Measurements from ENCODE around the gene PRR15L.
"Not testable (repeated sequence)": the region's sequence is repeated elsewhere in the genome, so short reads cannot be mapped to it uniquely, and the experiment has no call there.

Gene PRR15L

GRCh38 chr17:47988445-47988844 lies 30.8 kb upstream of the PRR15L start:
- not testable (repeated sequence) for DNase-seq (ENCODE audit: low spot score)

- no peak for DNase-seq (ENCODE audit: low spot score)
Observed at GRCh38 chr17:47987240-47987835, 29.7 kb upstream of the PRR15L start.

DNA sequence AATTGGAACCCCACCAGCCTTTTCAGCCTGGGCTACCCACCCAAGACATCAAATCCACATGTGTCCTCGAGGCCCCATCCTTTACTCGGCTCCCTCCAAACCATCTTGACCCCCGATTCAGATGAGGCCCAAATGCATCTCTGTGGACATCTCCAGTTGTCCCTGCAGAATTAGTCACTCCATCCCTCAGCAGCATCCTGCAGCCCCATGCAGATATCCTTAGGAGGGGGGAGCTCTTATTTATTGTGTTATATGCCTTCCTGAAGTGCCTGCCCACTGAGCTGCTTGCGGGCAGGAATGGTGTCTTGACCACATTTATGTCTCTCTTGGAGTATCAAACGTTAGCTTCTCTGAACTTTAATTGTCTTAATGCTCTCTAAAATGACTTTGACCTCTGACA lies 28.8 kb upstream of the PRR15L start:
- no peak for DNase-seq (ENCODE audit: low spot score)

DNA sequence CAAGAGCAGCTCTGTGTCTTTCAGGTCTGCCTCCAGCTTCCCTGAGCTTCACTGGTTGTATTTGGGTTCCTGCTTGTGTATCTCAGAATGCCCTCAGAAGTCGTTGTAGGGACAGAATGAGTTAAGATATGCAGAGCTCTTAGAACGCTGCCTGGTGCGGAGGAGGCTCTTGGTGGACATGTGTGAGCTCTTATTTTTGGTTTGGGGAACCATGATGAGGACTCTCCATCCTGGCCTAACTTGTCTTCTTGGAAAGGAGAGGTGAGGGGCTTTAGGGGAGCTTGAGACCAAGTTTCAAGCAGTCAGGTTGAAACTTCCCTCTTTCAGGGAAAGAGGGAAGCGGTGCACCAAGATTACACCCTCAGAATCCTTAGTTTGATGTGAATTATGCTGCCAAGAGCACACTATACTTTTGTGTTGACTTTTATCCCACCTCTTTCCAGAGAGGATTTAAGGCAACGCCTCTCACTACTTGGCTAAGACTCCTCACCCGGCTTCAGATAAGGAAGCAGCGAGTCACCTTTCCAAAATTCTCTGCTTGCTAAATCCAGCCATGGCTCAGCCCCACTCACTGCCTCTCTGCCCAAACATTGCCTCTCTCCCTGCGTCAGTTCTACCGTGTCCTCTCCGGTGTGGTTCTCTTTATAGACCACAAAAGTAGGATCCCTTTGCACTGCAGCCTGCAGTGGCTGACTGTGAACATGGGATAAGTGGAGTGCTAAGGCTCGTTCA lies 26.0 kb upstream of the PRR15L start:
- DNase-seq (ENCODE audit: low spot score): no peak

- DNase-seq (ENCODE audit: low spot score): no peak
Observed at GRCh38 chr17:47982645-47983390, 25.1 kb upstream of the PRR15L start.

DNA sequence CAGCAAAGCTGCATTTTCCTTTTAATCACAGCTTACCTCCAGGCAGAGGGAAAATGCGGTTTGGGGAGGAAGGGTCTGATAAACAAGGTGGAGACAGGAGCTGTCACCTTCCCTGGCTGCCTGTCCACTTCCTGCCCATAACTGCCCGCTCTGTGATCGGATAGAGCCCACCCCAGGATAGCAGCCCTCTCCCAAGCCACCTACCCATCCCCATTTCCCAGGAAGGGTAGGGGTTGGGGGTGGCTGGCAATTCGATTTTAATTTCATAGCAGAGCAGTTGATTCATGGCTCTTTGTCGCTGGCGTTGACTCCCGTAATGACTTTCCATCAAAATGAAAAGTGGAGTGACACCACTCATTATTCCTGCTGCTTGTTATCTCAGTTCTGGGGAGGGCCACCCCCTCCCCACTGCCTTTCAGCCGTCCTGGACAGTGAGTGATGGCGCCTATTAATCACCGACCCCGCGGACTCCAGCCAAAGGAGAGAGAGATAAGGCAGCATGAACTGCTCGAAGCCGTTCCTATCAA lies 24.5 kb upstream of the PRR15L start:
- no peak for DNase-seq (ENCODE audit: low spot score)

DNA sequence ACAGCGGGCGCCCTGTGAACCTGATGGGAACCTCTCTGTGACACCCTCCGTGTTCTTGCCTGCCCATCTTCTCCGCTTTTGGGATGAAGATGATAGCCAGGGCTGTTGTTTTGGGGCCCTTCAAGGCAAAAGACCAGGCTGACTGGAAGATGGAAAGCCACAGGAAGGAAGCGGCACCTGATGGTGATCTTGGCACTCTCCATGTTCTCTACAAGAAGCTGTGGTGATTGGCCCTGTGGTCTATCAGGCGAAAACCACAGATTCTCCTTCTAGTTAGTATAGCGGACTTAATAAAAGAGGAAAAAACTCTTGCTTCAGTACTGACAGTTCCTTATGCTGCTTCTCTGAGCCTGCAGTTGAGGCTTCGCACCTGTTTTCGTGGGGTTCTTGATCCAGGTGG lies 23.8 kb upstream of the PRR15L start:
- DNase-seq (ENCODE audit: low spot score): no peak

DNA sequence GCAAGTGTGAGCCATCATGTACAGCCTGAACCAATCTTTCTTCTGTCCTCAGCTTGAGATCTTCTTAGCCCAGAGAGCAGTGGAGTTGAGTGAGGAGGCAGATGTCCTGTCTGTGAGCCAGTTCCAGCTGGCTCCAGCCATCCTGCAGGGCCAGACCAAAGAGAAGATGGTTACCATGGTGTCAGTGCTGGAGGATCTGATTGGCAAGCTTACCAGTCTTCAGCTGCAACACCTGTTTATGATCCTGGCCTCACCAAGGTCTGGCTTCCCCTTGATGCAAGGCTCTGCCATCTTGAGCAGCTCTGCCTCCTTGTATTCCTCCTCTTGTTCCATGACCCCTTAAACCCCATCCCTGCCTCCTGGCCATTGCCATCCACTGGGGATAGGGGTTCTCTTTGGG lies 22.9 kb upstream of the PRR15L start:
- no peak for DNase-seq (ENCODE audit: low spot score)

GRCh38 chr17:47978324-47978723 lies 20.6 kb upstream of the PRR15L start:
- peak; percentile 44 for DNase-seq (ENCODE audit: low spot score)

GRCh38 chr17:47975823-47976205 lies 18.1 kb upstream of the PRR15L start:
- DNase-seq (ENCODE audit: low spot score): no peak

DNA sequence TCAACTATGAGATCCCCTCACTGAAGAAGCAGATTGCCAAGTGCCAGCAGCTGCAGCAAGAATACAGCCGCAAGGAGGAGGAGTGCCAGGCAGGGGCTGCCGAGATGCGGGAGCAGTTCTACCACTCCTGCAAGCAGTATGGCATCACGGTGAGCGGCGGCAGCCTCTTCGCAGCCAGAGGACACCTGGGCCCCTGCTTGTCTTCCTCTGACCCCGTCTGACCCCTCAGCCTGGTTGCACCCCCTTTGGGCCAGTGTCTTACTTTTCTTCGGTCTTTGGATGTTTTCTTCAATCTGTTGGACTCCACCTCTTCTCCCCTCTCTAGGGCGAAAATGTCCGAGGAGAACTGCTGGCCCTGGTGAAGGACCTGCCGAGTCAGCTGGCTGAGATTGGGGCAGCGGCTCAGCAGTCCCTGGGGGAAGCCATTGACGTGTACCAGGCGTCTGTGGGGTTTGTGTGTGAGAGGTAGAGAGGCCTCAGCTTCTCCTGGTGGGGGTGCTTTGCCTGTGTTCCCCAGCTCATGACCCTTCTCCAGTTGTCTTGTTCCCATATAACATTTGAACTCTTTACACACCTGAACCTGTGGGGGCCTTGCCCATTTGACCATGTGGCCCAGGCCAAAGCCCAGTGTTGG lies 17.6 kb upstream of the PRR15L start:
- DNase-seq (ENCODE audit: low spot score): no peak

DNA sequence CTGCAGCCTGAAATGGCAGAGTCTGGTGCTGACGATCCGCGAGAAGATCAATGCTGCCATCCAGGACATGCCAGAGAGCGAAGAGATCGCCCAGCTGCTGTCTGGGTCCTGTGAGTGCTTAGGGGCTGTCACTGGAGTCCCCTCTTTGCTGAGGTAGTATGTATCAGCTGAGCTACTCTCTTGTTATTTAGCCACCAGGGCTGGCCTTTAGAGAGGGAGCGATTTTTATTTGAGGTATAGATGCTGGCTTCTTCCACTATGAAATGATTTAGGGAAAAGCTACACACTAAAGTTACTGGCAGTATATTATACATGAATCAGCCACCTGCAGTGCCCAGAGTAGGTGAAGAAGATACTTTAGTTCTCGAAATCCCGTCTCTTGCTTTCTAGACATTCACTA lies 15.9 kb upstream of the PRR15L start:
- no peak for DNase-seq (ENCODE audit: low spot score)

DNA sequence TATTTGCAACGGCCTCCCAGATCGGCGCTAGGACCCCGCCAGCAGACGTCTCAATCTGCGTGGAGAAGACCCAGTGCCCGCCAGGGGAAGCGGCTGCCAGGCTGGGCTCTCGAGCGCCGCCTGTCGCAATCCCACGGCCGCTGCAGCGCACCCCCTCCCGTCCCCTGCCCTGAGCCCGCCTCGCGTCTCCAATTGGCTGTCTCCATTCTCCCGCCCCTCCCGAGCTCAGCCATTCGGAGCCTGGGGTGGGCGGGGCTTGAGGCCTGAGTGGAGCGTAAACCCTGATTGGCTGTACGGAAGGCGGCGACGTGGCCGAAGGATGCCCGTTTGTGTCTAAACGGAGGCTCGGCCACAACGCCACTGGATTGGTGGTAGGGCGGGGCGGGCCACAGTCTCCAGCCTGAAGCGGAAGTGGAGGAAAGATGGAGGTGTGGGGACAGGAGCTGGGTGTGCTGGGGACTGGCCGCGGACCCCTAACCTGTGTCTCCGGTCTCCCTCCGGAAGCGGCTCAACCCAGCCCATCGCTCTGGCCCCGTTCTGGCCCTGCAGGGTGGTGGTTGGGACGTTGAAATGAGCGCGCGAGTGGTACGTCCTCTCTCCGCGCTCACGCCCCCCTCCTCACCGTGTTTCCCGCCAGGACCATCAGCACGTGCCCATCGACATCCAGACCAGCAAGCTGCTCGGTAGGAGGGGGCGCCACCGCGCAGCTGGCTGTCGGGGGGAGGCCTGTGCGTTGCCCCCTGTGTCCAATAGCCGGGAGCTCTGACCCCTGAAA lies 13.2 kb upstream of the PRR15L start, which contains the start of gene CDK5RAP3:
CDK5RAP3 (plus strand) TSS at position 389 of the 775 bp plus-strand sequence; CDS start at position 423, 34 bp downstream.
- DNase-seq (ENCODE audit: low spot score): peak; percentile 99

GRCh38 chr17:47969930-47970724 lies 12.4 kb upstream of the PRR15L start:
- no peak for DNase-seq (ENCODE audit: low spot score)

- DNase-seq (ENCODE audit: low spot score): no peak
Observed at GRCh38 chr17:47968836-47969235, 11.2 kb upstream of the PRR15L start.

GRCh38 chr17:47967607-47968252 lies 10.0 kb upstream of the PRR15L start:
- no peak for DNase-seq (ENCODE audit: low spot score)

- peak; percentile 72 for DNase-seq (ENCODE audit: low spot score)
Observed at GRCh38 chr17:47966079-47966519, 8.4 kb upstream of the PRR15L start.

DNA sequence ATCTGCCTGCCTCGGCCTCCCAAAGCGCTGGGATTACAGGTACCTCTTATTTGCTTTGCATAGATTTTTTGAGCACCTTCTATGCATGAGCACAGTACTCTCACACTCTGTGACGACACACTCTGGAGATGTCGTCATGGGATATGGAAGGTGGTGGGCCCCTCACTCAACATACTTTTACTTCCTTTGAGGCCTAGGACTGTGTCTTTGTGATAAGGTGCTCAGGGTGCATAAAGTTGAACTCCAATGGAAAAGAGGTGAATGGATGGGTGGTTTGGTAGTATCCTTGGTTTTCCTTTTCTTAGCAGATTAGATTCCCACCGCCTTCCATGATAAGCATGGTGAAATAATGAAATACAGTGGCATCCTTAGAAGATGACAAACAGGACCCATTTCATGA lies 7.2 kb upstream of the PRR15L start:
- DNase-seq (ENCODE audit: low spot score): no peak

GRCh38 chr17:47962901-47963300 lies 5.2 kb upstream of the PRR15L start:
- DNase-seq (ENCODE audit: low spot score): no peak

GRCh38 chr17:47961406-47961805 lies 3.7 kb upstream of the PRR15L start:
- DNase-seq (ENCODE audit: low spot score): no peak

Data from SW480 (cell line).